Mammary epithelial cell (primary cell): ENCODE data around the gene S100PBP.

Experiments
- CTCF ChIP-seq, 2 donors: IDR thresholded peaks in 1 of 2; conservative IDR thresholded peaks in 1 of 2; 2 replicates each; pipeline ENCODE4 v1.5.1; 2011 to 2012; ENCODE audit warnings: inconsistent platforms in 2 of 2, low read length in 2 of 2, mild to moderate bottlenecking in 2 of 2, control low read depth in 1 of 2, low read depth in 1 of 2; ENCODE audit not compliant: insufficient read depth in 1 of 2; ENCODE audit errors: extremely low read depth in 1 of 2
- EZH2 ChIP-seq: IDR thresholded peaks from 2 replicates; pipeline ENCODE4 v1.6.1; 2012; ENCODE audit warnings: low read length, inconsistent platforms, borderline replicate concordance

- TF ChIP-seq CTCF (conservative IDR thresholded peaks at IDR 0.05 in 1 of 2, IDR thresholded peaks at IDR 0.05 in 1 of 2; ENCODE audit: extremely low read depth in 1 of 2, insufficient read depth in 1 of 2, low read depth in 1 of 2, low read length in 2 of 2) (no peak), EZH2 (no peak)
Observed at GRCh38 chr1:32889731-32890278, 72.4 kb downstream of the S100PBP start.
